NCI-H446 treated with DMSO at 0.1 percent for 48 hours (cell line): Measurements from ENCODE around the gene AKAP13.
"Not testable (repeated sequence)": the region's sequence is repeated elsewhere in the genome, so short reads cannot be mapped to it uniquely, and the experiment has no call there.

Source experiments
- DNase-seq: peaks from one replicate; lab custom pipeline; 2025; lab: John Stamatoyannopoulos, UW

Gene AKAP13

GRCh38 chr15:85793641-85794597 is 413.5 kb downstream of the AKAP13 start:
- no peak for DNase-seq

GRCh38 chr15:85794598-85795336 is 414.4 kb downstream of the AKAP13 start, which contains the start of gene KLHL25:
Gene KLHL25, minus strand, starts transcription at chr15:85794925. Its CDS starts 25,115 bp downstream, at chr15:85769810.
- DNase-seq, result peak; percentile 89

- no peak for DNase-seq
These were observed 415.2 kb downstream of the AKAP13 start for GRCh38 chr15:85795337-85796305.

- DNase-seq, result not testable (repeated sequence)
These were observed 416.0 kb downstream of the AKAP13 start for GRCh38 chr15:85796371-85796770.
